ENCODE results near the gene ALDH1B1. TPM values are rescaled to one million over a fixed set of nuclear protein-coding genes. Genes with fewer than 3 reads are reported as not detected.

ALDH1B1 gene
- total and polyA plus RNA-seq, 2 donors (not counting 3 experiments of a cell fraction or from before 2014, with no cell fraction given): 11.5 to 20.5 TPM

DNA sequence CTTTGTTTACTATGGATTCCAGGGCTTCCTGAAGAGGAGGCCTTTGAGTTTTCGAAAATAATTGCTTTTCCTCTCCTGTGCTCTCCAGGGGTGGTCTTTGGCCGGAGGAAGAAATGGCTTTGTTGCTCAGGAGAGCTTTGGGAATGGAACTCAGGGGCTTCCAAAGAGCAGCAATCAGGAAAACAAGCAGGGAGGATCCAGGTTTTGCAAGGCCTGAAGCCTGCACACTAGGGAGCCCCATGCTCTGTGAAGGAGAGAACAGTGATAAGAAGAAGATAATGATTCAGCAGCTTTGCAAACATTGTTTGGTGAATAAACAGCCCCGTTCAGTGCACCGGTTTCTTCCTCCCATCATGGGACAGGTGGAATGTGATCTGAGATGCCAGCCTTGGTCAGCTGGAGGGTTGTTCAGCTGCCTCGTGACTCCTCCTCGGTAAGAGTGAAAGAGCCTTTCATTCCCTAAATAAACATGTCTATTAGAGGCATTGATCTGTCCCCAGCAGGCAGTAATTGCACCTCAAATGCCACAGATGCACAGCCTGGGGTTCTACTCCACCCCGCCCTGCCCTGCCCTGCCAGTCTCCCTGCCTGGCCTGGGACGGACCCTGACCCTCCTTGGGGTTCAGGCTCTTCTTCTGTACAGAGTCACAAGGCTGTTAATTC, 11.5 kb upstream of the ALDH1B1 start:
- Histone ChIP-seq H3K27me3 (ENCODE audit: control insufficient read depth in 2 of 2, insufficient read depth in 2 of 2, low read length in 2 of 2) (peaks cover 4 to 7% of the 10 kb centered on the region in 2 experiments), H4K20me1 (replicated peaks; ENCODE audit: control insufficient read depth, extremely low read depth, insufficient read depth, low read length) (no peaks in the 10 kb centered on the region), H3K79me2 (ENCODE audit: control insufficient read depth, insufficient read depth, low read length) (no peaks in the 10 kb centered on the region), H3K4me3 (replicated peaks in 1 of 3; ENCODE audit: insufficient read depth in 1 of 3, low read depth in 1 of 3, low read length in 3 of 3) (no peak overlapping the region), H3K9ac (replicated peaks; ENCODE audit: extremely low read depth, insufficient read depth, low read length) (no peak overlapping the region), H3K4me2 (ENCODE audit: insufficient read depth, low read length) (no peak overlapping the region), H3K4me1 (ENCODE audit: control insufficient read depth, extremely low read depth, insufficient read depth, low read length) (no peaks in the 10 kb centered on the region), H3K9me3 (replicated peaks; ENCODE audit: control insufficient read depth, insufficient read depth, low read length) (no peaks in the 10 kb centered on the region), H2AFZ (ENCODE audit: low read depth, low read length) (no peak overlapping the region), H3K27ac (ENCODE audit: insufficient read depth, low read depth, low read length) (no peak overlapping the region), H3K36me3 (ENCODE audit: control insufficient read depth in 2 of 2, extremely low read depth in 1 of 2, insufficient read depth in 2 of 2, low read length in 2 of 2) (no peaks in the 10 kb centered on the region), H3K9me1 (replicated peaks; ENCODE audit: control insufficient read depth, extremely low read depth, insufficient read depth, low read length) (no peaks in the 10 kb centered on the region)
- BruUV-seq (replicated peaks): no TSS peak
- POLR2A ChIA-PET: no interaction called here
- CTCF ChIA-PET: no interaction called here
- DNase-seq (ENCODE audit: low read depth, low spot score) (no peak), FAIRE-seq (no peak)
- TF ChIP-seq MYC (IDR thresholded peaks at IDR 0.05; ENCODE audit: low read depth, low read length) (no peak), POLR2AphosphoS5 (IDR thresholded peaks at IDR 0.05; ENCODE audit: insufficient read depth, low read depth, low read length) (no peak), JUN (IDR thresholded peaks at IDR 0.05; ENCODE audit: borderline replicate concordance, insufficient read depth, insufficient read length, low read depth) (no peak), POLR2A (IDR thresholded peaks at IDR 0.05; ENCODE audit: low read depth, low read length) (no peak), GATA2 (IDR thresholded peaks at IDR 0.05; ENCODE audit: insufficient read depth, insufficient read length, low read depth, low read length) (no peak), FOS (IDR thresholded peaks at IDR 0.05; ENCODE audit: borderline replicate concordance, insufficient read depth, low read length) (no peak), EZH2 (IDR thresholded peaks at IDR 0.05; ENCODE audit: borderline replicate concordance, low read depth, low read length, severe bottlenecking) (no peak)
- TF ChIP-seq, protein P1, sequence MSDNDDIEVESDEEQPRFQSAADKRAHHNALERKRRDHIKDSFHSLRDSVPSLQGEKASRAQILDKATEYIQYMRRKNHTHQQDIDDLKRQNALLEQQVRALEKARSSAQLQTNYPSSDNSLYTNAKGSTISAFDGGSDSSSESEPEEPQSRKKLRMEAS (IDR thresholded peaks at IDR 0.05; ENCODE audit: insufficient read depth, insufficient read length): no peak
- TF ChIP-seq, protein P2, sequence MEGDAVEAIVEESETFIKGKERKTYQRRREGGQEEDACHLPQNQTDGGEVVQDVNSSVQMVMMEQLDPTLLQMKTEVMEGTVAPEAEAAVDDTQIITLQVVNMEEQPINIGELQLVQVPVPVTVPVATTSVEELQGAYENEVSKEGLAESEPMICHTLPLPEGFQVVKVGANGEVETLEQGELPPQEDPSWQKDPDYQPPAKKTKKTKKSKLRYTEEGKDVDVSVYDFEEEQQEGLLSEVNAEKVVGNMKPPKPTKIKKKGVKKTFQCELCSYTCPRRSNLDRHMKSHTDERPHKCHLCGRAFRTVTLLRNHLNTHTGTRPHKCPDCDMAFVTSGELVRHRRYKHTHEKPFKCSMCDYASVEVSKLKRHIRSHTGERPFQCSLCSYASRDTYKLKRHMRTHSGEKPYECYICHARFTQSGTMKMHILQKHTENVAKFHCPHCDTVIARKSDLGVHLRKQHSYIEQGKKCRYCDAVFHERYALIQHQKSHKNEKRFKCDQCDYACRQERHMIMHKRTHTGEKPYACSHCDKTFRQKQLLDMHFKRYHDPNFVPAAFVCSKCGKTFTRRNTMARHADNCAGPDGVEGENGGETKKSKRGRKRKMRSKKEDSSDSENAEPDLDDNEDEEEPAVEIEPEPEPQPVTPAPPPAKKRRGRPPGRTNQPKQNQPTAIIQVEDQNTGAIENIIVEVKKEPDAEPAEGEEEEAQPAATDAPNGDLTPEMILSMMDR (IDR thresholded peaks at IDR 0.05; ENCODE audit: extremely low read depth in 1 of 2, insufficient read depth in 1 of 2, low read depth in 1 of 2, low read length in 2 of 2): no peak
- dilution Hi-C loops (cut with MboI; ENCODE audit: extremely low pct_ligation_motif_present, low sequenced_read_pairs): no loop called here
- intact Hi-C loops (cut with micrococcal nuclease): no loop called here

Measured in endothelial cell of umbilical vein (primary cell).